GM12878 (cell line): Measurements from ENCODE around the gene RFX3. TPM values are rescaled to one million over a fixed set of nuclear protein-coding genes. Genes with fewer than 3 reads are reported as not detected.
A peak's percentile ranks its signal among the peaks of the same experiment; 100 is the strongest.

ENCODE experiments used
- ATAC-seq: fragments of 200-7000 bp; cut with Tn5 transposase; 3 replicates; pipeline ENCODE4 v1.9.1; 2020; ENCODE audit warnings: mild to moderate bottlenecking, moderate library complexity
- BruUV-seq: library from RNA; stranded (reverse); fragments of 400-500 nt; replicated peaks from 2 replicates; lab custom pipeline; 2021; lab: Mats Ljungman, UMichigan
- CTCF ChIA-PET: fragments of 300-600 bp; sonication (Branson Sonifier 250); formaldehyde crosslinking; extraction: SDS; loops from one replicate; lab custom pipeline; 2021; ENCODE audit warnings: inconsistent platforms; lab: Yijun Ruan, JAX
- POLR2A ChIA-PET: fragments of 350-600 bp; formaldehyde crosslinking; extraction: SDS; loops from one replicate; lab custom pipeline; 2021; ENCODE audit warnings: inconsistent platforms; lab: Charles Lee
- RAD21 ChIA-PET: fragments of 300-600 bp; sonication (Branson Sonifier 250); formaldehyde crosslinking; loops from one replicate; lab custom pipeline; 2023; ENCODE audit warnings: antibody characterized with exemption; ENCODE audit not compliant: unreplicated experiment; lab: Charles Lee
- SMC1A ChIA-PET: fragments of 300-600 bp; sonication (Branson Sonifier 250); formaldehyde crosslinking; loops from one replicate; lab custom pipeline; 2023; ENCODE audit not compliant: unreplicated experiment, uncharacterized antibody; lab: Charles Lee
- DNase-seq: peaks from one replicate; pipeline ENCODE4 v3.0.0-alpha.2; 2011; ENCODE audit warnings: low read depth, low spot score
- FAIRE-seq: peaks from 3 replicates; lab custom pipeline; 2011; peaks lifted over from hg19 to GRCh38; lab: Jason Lieb, UNC
- H2AFZ ChIP-seq: 2 replicates; pipeline ENCODE4 v1.6.0; 2011; ENCODE audit warnings: low read depth, low read length, control low read depth; ENCODE audit not compliant: control insufficient read depth
- H3K27ac ChIP-seq: 2 replicates; pipeline ENCODE4 v1.5.1; 2011; ENCODE audit warnings: control low read depth; ENCODE audit not compliant: control insufficient read depth, insufficient read depth
- H3K27me3 ChIP-seq, 2 experiments: replicated peaks in 1 of 2; 2 replicates each; pipeline versions ENCODE4 v1.6.0 to v1.6.1; 2011; ENCODE audit warnings: low read length in 1 of 2; ENCODE audit not compliant: control insufficient read depth in 2 of 2, insufficient read depth in 2 of 2
- H3K36me3 ChIP-seq, 2 experiments: 2 replicates each; pipeline ENCODE4 v1.5.1; 2011; ENCODE audit warnings: low read length in 1 of 2; ENCODE audit not compliant: control insufficient read depth in 2 of 2, insufficient read depth in 2 of 2
- H3K4me1 ChIP-seq: 2 replicates; pipeline ENCODE4 v1.6.1; 2011; ENCODE audit warnings: mild to moderate bottlenecking, low read length, moderate library complexity, mixed read lengths; ENCODE audit not compliant: control insufficient read depth, insufficient read depth
- H3K4me2 ChIP-seq: 2 replicates; pipeline ENCODE4 v1.6.0; 2011; ENCODE audit warnings: control low read depth; ENCODE audit not compliant: control insufficient read depth, insufficient read depth
- H3K4me3 ChIP-seq: fragments of 200-600 bp; sonication (generic); 2 replicates; pipeline ENCODE4 v1.5.1; 2016
- H3K79me2 ChIP-seq: 2 replicates; pipeline ENCODE4 v1.6.0; 2011; ENCODE audit warnings: low read length; ENCODE audit not compliant: control insufficient read depth, insufficient read depth
- H3K9ac ChIP-seq: 2 replicates; pipeline ENCODE4 v1.8.0; 2011; ENCODE audit warnings: low read length, control low read depth, mixed read lengths; ENCODE audit not compliant: control insufficient read depth, insufficient read depth
- H3K9me3 ChIP-seq: replicated peaks from 3 replicates; pipeline ENCODE4 v1.5.1; 2011; ENCODE audit warnings: mild to moderate bottlenecking, low read length; ENCODE audit not compliant: control insufficient read depth, insufficient read depth
- H4K20me1 ChIP-seq: 2 replicates; pipeline ENCODE4 v1.6.0; 2011; ENCODE audit not compliant: control insufficient read depth, insufficient read depth
- BHLHE40 ChIP-seq, 2 experiments: fragments of 450-650 bp in 1 of 2; IDR thresholded peaks; 2 replicates each; pipeline ENCODE4 v1.6.1; 2011 to 2017; ENCODE audit warnings: low read depth in 2 of 2, borderline replicate concordance in 1 of 2, improper control_type of control experiment in 1 of 2, low read length in 1 of 2, mild to moderate bottlenecking in 1 of 2
- DPF2 ChIP-seq: fragments of 450-650 bp; IDR thresholded peaks from 2 replicates; pipeline ENCODE4 v1.6.1; 2017; ENCODE audit warnings: mild to moderate bottlenecking
- EP300 ChIP-seq, 2 experiments: fragments of 150-350 bp in 1 of 2; IDR thresholded peaks; 2 replicates each; pipeline ENCODE4 v1.6.1; 2011 to 2012; ENCODE audit warnings: low read depth in 2 of 2, low read length in 2 of 2, borderline replicate concordance in 1 of 2, improper control_type of control experiment in 1 of 2, inconsistent platforms in 1 of 2; ENCODE audit not compliant: control insufficient read depth in 1 of 2
- IRF5 ChIP-seq: fragments of 450-650 bp; IDR thresholded peaks from 2 replicates; pipeline ENCODE4 v1.6.1; 2017; ENCODE audit warnings: borderline replicate concordance
- LARP7 ChIP-seq: fragments of 450-650 bp; IDR thresholded peaks from 2 replicates; pipeline ENCODE4 v1.6.1; 2017; ENCODE audit warnings: mild to moderate bottlenecking
- NFYA ChIP-seq: IDR thresholded peaks from 2 replicates; pipeline ENCODE4 v1.6.1; 2011; ENCODE audit warnings: low read depth, mild to moderate bottlenecking, low read length, improper control_type of control experiment, borderline replicate concordance
- NFYB ChIP-seq: IDR thresholded peaks from 2 replicates; pipeline ENCODE4 v1.6.1; 2011; ENCODE audit warnings: low read depth, mild to moderate bottlenecking, low read length, improper control_type of control experiment, moderate library complexity; ENCODE audit not compliant: insufficient read depth
- RELA ChIP-seq: fragments of 450-650 bp; IDR thresholded peaks from 2 replicates; pipeline ENCODE4 v1.8.0; 2014; ENCODE audit warnings: borderline replicate concordance; ENCODE audit not compliant: partially characterized antibody
- SIN3A ChIP-seq: IDR thresholded peaks from 2 replicates; pipeline ENCODE4 v1.6.1; 2012; ENCODE audit warnings: low read depth, low read length, improper control_type of control experiment
- YY1 ChIP-seq: IDR thresholded peaks from 2 replicates; pipeline ENCODE4 v1.6.1; 2011; ENCODE audit warnings: low read depth, mild to moderate bottlenecking, low read length
- ZBTB33 ChIP-seq: fragments of 450-650 bp; IDR thresholded peaks from 2 replicates; pipeline ENCODE4 v1.6.1; 2017; ENCODE audit warnings: mild to moderate bottlenecking
- WGBS: methylation state at CpG from one replicate; pipeline ENCODE4 v1.1.6; 2016; ENCODE audit warnings: low lambda C conversion rate; ENCODE audit not compliant: insufficient replicate concordance, insufficient coverage; ENCODE audit errors: missing lambda C conversion rate; 5-methylcytosine and 5-hydroxymethylcytosine counted together
- in situ Hi-C: fragments of 300-500 bp; cut with MboI; formaldehyde crosslinking; loops from 9 replicates; pipeline ENCODE4 v1.14.3; 2018; ENCODE audit warnings: mixed read lengths
- intact Hi-C: fragments of 100-400 bp; cut with micrococcal nuclease; formaldehyde crosslinking; loops from one replicate; pipeline ENCODE4 v1.14.2; 2022; ENCODE audit not compliant: unreplicated experiment
- polyA plus RNA-seq, 11 experiments: library from polyadenylated mRNA; depleted of rRNA in 4 of 11; unstranded in 6 of 11; stranded (reverse) in 5 of 11; fragments of >200 nt; fragmentation: Nextera tagmentation in 4 of 11; fragmentation: Illumina TruSeq in 1 of 11; extraction: Ambion mirVana in 4 of 11; extraction: Trizol in 1 of 11; gene quantifications; 1 replicate in 1 of 11; 2 replicates in 10 of 11; pipeline versions ENCODE4 v1.2.1 to v1.2.3, GENCODE V29; 2011 to 2016; ENCODE audit warnings: inconsistent platforms in 2 of 11, missing spikeins in 2 of 11, low read depth in 1 of 11
- total RNA-seq, 4 experiments: library from RNA; depleted of rRNA in 3 of 4; stranded (reverse); fragments of >200 nt in 3 of 4; fragmentation: Illumina TruSeq in 1 of 4; extraction: Trizol in 1 of 4; gene quantifications; 2 replicates each; pipeline versions ENCODE4 v1.2.1 to v1.2.3, GENCODE V29; 2013 to 2021
- TF ChIP-seq, protein P1 (sequence below): IDR thresholded peaks from 2 replicates; pipeline ENCODE4 v1.6.1; 2012; ENCODE audit warnings: improper control_type of control experiment, low read depth, low read length; ENCODE audit not compliant: insufficient replicate concordance

RFX3 gene
- total and polyA plus RNA-seq, 10 of the 15 experiments (the other 5 are each of a cell fraction or from before 2014, with no cell fraction given) = 1.2 to 26.4 (median 6.7) TPM

GRCh38 chr9:3528451-3528850, 2.6 kb upstream of the RFX3 start:
- FAIRE-seq (peak; percentile 13), ATAC-seq (peak; percentile 34), DNase-seq (peak; percentile 67)
- SMC1A ChIA-PET = interaction anchor here (1.0 to 5.9 kb wide), 10 partner anchors 12 to 203 kb away, joined by 3 to 131 read pairs (median 10); no protein-coding TSS in a partner anchor
- H3K4me2 ChIP-seq = peak overlapping the region; percentile 92
- no peaks in the 10 kb centered on the region for H3K27me3 ChIP-seq
- RAD21 ChIA-PET = interaction anchor here (0.8 to 10.0 kb wide), 5 partner anchors 10 to 119 kb away, joined by 3 to 180 read pairs (median 21); no protein-coding TSS in a partner anchor
- CTCF ChIA-PET = interaction anchor here (1.3 to 6.3 kb wide), 5 partner anchors 16 to 60 kb away, joined by 3 to 37 read pairs (median 24); no protein-coding TSS in a partner anchor
- H3K36me3 ChIP-seq = peaks cover 0 to 8% of the 10 kb centered on the region in 2 experiments; a peak in 1 of 4 replicates
- H3K4me1 ChIP-seq = no peaks in the 10 kb centered on the region; the same call in 1 of the 2 replicates
- H4K20me1 ChIP-seq = no peaks in the 10 kb centered on the region
- BruUV-seq = no TSS peak
- intact Hi-C loops = loop anchor here (2.0 to 10.0 kb wide), 6 partner anchors 61 to 1456 kb away; partner anchors contain the start of gene JAK2
- H2AFZ ChIP-seq = peak overlapping the region; percentile 63
- peak overlapping the region; percentile 77 for H3K4me3 ChIP-seq
- peak overlapping the region; percentile 26 for H3K9ac ChIP-seq
- H3K27ac ChIP-seq = peak overlapping the region; percentile 96
- WGBS = under 1% methylated on average over 7 of the region's 7 CpGs
- POLR2A ChIA-PET = interaction anchor here (0.5 to 3.7 kb wide), 8 partner anchors 11 to 76 kb away, joined by 3 to 81 read pairs (median 6); no protein-coding TSS in a partner anchor
- peaks cover 65% of the 10 kb centered on the region for H3K79me2 ChIP-seq
- H3K9me3 ChIP-seq = no peaks in the 10 kb centered on the region; the same call in 1 of the 3 replicates
- in situ Hi-C loops = no loop called here
- TF ChIP-seq RELA = no peak
- TF ChIP-seq, protein P1, sequence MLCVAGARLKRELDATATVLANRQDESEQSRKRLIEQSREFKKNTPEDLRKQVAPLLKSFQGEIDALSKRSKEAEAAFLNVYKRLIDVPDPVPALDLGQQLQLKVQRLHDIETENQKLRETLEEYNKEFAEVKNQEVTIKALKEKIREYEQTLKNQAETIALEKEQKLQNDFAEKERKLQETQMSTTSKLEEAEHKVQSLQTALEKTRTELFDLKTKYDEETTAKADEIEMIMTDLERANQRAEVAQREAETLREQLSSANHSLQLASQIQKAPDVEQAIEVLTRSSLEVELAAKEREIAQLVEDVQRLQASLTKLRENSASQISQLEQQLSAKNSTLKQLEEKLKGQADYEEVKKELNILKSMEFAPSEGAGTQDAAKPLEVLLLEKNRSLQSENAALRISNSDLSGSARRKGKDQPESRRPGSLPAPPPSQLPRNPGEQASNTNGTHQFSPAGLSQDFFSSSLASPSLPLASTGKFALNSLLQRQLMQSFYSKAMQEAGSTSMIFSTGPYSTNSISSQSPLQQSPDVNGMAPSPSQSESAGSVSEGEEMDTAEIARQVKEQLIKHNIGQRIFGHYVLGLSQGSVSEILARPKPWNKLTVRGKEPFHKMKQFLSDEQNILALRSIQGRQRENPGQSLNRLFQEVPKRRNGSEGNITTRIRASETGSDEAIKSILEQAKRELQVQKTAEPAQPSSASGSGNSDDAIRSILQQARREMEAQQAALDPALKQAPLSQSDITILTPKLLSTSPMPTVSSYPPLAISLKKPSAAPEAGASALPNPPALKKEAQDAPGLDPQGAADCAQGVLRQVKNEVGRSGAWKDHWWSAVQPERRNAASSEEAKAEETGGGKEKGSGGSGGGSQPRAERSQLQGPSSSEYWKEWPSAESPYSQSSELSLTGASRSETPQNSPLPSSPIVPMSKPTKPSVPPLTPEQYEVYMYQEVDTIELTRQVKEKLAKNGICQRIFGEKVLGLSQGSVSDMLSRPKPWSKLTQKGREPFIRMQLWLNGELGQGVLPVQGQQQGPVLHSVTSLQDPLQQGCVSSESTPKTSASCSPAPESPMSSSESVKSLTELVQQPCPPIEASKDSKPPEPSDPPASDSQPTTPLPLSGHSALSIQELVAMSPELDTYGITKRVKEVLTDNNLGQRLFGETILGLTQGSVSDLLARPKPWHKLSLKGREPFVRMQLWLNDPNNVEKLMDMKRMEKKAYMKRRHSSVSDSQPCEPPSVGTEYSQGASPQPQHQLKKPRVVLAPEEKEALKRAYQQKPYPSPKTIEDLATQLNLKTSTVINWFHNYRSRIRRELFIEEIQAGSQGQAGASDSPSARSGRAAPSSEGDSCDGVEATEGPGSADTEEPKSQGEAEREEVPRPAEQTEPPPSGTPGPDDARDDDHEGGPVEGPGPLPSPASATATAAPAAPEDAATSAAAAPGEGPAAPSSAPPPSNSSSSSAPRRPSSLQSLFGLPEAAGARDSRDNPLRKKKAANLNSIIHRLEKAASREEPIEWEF = no peak
- TF ChIP-seq BHLHE40 (IDR thresholded peaks at IDR 0.05; ENCODE audit: borderline replicate concordance in 1 of 2, low read depth in 2 of 2, low read length in 1 of 2) = peak; percentile 52 to 74; a peak in 2 of 4 replicates
- peak; percentile 80 for TF ChIP-seq YY1
- 0 out of 2 replicates have a peak, but pooled peaks have one; percentile 29 for TF ChIP-seq DPF2
- TF ChIP-seq EP300 (IDR thresholded peaks at IDR 0.05; ENCODE audit: borderline replicate concordance in 1 of 2, control insufficient read depth in 1 of 2, low read depth in 2 of 2, low read length in 2 of 2) = peak in 1 of 2 experiments; percentile 31; a peak in 2 of 4 replicates
- no peak for TF ChIP-seq LARP7
- TF ChIP-seq NFYB = peak; percentile 85
- no peak for TF ChIP-seq NFYA
- peak; percentile 40; the same call in 1 of the 2 replicates for TF ChIP-seq ZBTB33
- TF ChIP-seq IRF5 = no peak
- no peak for TF ChIP-seq SIN3A
